ENCODE results near the gene TTF1. TPM values are rescaled to one million over a fixed set of nuclear protein-coding genes. Genes with fewer than 3 reads are reported as not detected.

Gene TTF1
- total RNA-seq: 11.3 and 12.7 TPM in 2 replicates
- long read RNA-seq, transcript TTF1-203 (10 exons, 1,780 nt): major isoform, 11 of 20 reads
- long read RNA-seq, partial matches to known transcripts: 6 of 20 reads
- long read RNA-seq, other reads (novel, unspliced or antisense): 3 of 20 reads

DNA sequence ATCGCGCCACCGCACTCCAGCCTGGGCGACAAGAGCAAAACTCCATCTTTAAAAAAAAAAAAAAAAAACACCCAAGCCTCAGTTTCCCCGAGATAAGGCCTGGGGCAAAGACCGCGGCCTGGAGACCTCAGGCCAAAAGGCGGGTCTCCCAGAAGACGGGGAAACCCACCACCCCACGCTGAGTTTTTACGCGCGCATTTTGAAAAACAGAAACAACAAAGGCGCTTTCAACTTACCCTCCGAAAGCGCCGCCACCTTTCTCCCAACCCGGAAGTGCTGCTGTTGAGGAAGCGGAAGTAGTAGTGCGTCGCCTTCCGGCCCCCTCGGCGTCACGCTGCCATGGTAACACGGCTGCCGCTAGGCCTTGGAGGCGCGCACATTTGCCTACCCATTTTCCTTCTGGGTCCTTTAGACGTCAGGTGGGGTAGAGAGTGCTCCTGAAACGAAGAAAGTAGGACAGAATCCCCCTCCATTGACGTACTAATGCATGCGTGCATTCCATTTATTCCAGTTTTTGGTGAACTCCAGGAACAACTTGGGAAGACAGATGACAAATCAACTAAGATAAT, at the start of gene TTF1:
TSS of gene TTF1 (minus strand) at position 287 of the 569 bp plus-strand sequence. CDS start 4,019 bp downstream, outside the sequence.
- Mint-ChIP-seq H3K4me3 (ENCODE audit: unreplicated experiment) (peak within 1 kb of the TSS; percentile 89), H3K27ac (ENCODE audit: unreplicated experiment) (peak within 1 kb of the TSS; percentile 86), H3K4me1 (ENCODE audit: unreplicated experiment) (peaks cover 30% of the 10 kb centered on the region), H3K9me3 (ENCODE audit: unreplicated experiment) (no peaks in the 10 kb centered on the region), H3K36me3 (ENCODE audit: unreplicated experiment) (peaks cover 13% of the 10 kb centered on the region), H3K27me3 (ENCODE audit: unreplicated experiment) (peaks cover 7% of the 10 kb centered on the region)
- peak; percentile 94 for DNase-seq (ENCODE audit: extremely low spot score, unreplicated experiment)
- TF ChIP-seq CTCF (IDR thresholded peaks at IDR 0.05): no peak

DNA sequence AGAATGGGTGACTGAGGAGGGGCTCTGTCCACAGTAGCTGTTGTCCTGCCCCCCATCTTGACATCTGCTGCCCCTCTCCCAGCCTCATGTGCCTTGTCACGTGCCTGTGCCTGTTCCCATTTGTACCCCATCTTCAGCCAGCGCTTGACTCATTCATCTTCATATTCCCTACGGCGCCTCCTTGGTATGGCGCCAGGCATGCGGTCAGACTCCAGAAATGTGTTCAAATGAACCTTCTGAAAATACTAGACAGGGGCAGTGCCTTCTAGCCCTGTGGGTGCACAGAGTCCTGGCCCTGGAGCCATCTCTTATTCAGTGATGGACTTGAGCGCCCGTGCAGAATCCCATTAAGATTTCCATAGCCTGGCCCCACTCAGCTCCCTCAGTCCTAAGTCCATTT, 49.6 kb upstream of the TTF1 start:
- H3K27ac Mint-ChIP-seq (ENCODE audit: unreplicated experiment): no peak overlapping the region
- no peak overlapping the region for H3K4me3 Mint-ChIP-seq (ENCODE audit: unreplicated experiment)
- DNase-seq (ENCODE audit: extremely low spot score, unreplicated experiment): no peak
- H3K4me1 Mint-ChIP-seq (ENCODE audit: unreplicated experiment): no peaks in the 10 kb centered on the region
- peaks cover 18% of the 10 kb centered on the region for H3K27me3 Mint-ChIP-seq (ENCODE audit: unreplicated experiment)
- H3K9me3 Mint-ChIP-seq (ENCODE audit: unreplicated experiment): no peaks in the 10 kb centered on the region
- no peak for TF ChIP-seq CTCF (IDR thresholded peaks at IDR 0.05)
- no peaks in the 10 kb centered on the region for H3K36me3 Mint-ChIP-seq (ENCODE audit: unreplicated experiment)

DNA sequence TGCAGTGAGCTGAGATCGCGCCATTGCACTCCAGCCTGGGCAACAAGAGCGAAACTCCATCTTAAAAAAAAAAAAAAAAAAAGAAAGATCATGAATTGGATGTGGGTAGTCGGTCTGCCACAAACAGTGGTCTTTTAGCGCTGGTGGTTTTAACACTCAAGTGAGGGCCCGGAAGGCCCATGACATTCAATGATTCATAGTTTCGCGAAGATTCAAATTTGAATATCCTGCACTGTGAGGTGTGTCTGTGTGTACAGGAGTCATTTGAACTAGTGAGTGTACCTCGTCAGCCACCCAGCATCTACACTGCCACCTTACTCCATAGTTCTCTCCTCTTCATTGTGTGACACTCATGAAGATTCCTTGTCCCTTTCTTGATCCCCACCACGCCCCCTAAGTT, 44.6 kb upstream of the TTF1 start:
- H3K9me3 Mint-ChIP-seq (ENCODE audit: unreplicated experiment): no peaks in the 10 kb centered on the region
- no peaks in the 10 kb centered on the region for H3K4me1 Mint-ChIP-seq (ENCODE audit: unreplicated experiment)
- no peaks in the 10 kb centered on the region for H3K36me3 Mint-ChIP-seq (ENCODE audit: unreplicated experiment)
- no peak for TF ChIP-seq CTCF (IDR thresholded peaks at IDR 0.05)
- H3K27me3 Mint-ChIP-seq (ENCODE audit: unreplicated experiment): peaks cover 37% of the 10 kb centered on the region
- no peak overlapping the region for H3K4me3 Mint-ChIP-seq (ENCODE audit: unreplicated experiment)
- DNase-seq (ENCODE audit: extremely low spot score, unreplicated experiment): no peak
- no peak overlapping the region for H3K27ac Mint-ChIP-seq (ENCODE audit: unreplicated experiment)

DNA sequence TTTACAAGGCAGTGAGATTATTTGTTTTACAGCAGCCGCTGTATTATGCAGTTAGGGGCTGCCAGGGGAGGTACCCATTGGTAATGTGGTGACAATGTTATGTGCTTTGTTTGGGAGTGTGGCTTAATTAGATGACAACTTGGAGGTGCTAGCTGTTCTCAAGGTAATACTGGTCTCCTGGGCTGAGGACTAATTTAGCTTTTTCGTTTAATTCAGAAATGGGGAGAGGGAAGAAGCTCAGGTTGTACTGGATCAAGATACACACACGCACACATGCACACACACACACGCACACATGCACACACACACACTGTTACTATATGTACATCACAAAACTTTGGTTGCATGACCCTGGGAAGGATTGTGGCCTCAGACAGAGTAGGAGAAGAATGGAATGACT, 41.3 kb upstream of the TTF1 start:
- no peaks in the 10 kb centered on the region for H3K9me3 Mint-ChIP-seq (ENCODE audit: unreplicated experiment)
- no peaks in the 10 kb centered on the region for H3K4me1 Mint-ChIP-seq (ENCODE audit: unreplicated experiment)
- no peak for DNase-seq (ENCODE audit: extremely low spot score, unreplicated experiment)
- no peaks in the 10 kb centered on the region for H3K36me3 Mint-ChIP-seq (ENCODE audit: unreplicated experiment)
- peaks cover 36% of the 10 kb centered on the region for H3K27me3 Mint-ChIP-seq (ENCODE audit: unreplicated experiment)
- H3K4me3 Mint-ChIP-seq (ENCODE audit: unreplicated experiment): no peak overlapping the region
- TF ChIP-seq CTCF (IDR thresholded peaks at IDR 0.05): no peak
- no peak overlapping the region for H3K27ac Mint-ChIP-seq (ENCODE audit: unreplicated experiment)

GRCh38 chr9:132447346-132447745, 40.7 kb upstream of the TTF1 start:
- no peaks in the 10 kb centered on the region for H3K9me3 Mint-ChIP-seq (ENCODE audit: unreplicated experiment)
- no peak overlapping the region for H3K27ac Mint-ChIP-seq (ENCODE audit: unreplicated experiment)
- no peaks in the 10 kb centered on the region for H3K4me1 Mint-ChIP-seq (ENCODE audit: unreplicated experiment)
- no peak overlapping the region for H3K4me3 Mint-ChIP-seq (ENCODE audit: unreplicated experiment)
- TF ChIP-seq CTCF (IDR thresholded peaks at IDR 0.05): peak; percentile 13
- peaks cover 37% of the 10 kb centered on the region for H3K27me3 Mint-ChIP-seq (ENCODE audit: unreplicated experiment)
- DNase-seq (ENCODE audit: extremely low spot score, unreplicated experiment): no peak
- no peaks in the 10 kb centered on the region for H3K36me3 Mint-ChIP-seq (ENCODE audit: unreplicated experiment)
